Spleen (tissue), 11 donors: ENCODE data around the gene FBN2. TPM values are rescaled to one million over a fixed set of nuclear protein-coding genes. Genes with fewer than 3 reads are reported as not detected.

Source experiments
- DNase-seq: peaks from one replicate; pipeline ENCODE4 v3.0.0-alpha.2; 2020
- H3K27ac ChIP-seq, 8 donors: fragments of 200-600 bp; sonication (generic) in 7 of 8; 1 replicate in 4 of 8; 2 replicates in 4 of 8; pipeline versions ENCODE4 v1.5.0 to v1.8.0; 2016 to 2021; ENCODE audit warnings: inconsistent platforms in 4 of 8, mild to moderate bottlenecking in 4 of 8, moderate library complexity in 1 of 8
- H3K27me3 ChIP-seq, 7 donors: fragments of 200-600 bp; sonication (generic) in 6 of 7; replicated peaks in 1 of 7; 1 replicate in 4 of 7; 2 replicates in 3 of 7; pipeline versions ENCODE4 v1.5.0 to v1.8.0; 2016 to 2021; ENCODE audit warnings: inconsistent platforms in 3 of 7, mild to moderate bottlenecking in 1 of 7
- H3K36me3 ChIP-seq, 6 donors: fragments of 200-600 bp; sonication (generic) in 5 of 6; 1 replicate in 4 of 6; 2 replicates in 2 of 6; pipeline versions ENCODE4 v1.5.0 to v1.8.0; 2016 to 2021; ENCODE audit warnings: inconsistent platforms in 2 of 6
- H3K4me1 ChIP-seq, 6 donors: fragments of 200-600 bp; sonication (generic) in 5 of 6; 1 replicate in 3 of 6; 2 replicates in 3 of 6; pipeline versions ENCODE4 v1.5.0 to v1.8.0; 2016 to 2021; ENCODE audit warnings: inconsistent platforms in 3 of 6
- H3K4me3 ChIP-seq, 8 donors: fragments of 200-600 bp; sonication (generic) in 7 of 8; 1 replicate in 4 of 8; 2 replicates in 4 of 8; pipeline versions ENCODE4 v1.5.0 to v1.8.0; 2016 to 2021; ENCODE audit warnings: inconsistent platforms in 4 of 8, mild to moderate bottlenecking in 4 of 8, moderate library complexity in 2 of 8
- H3K9me3 ChIP-seq, 8 donors: fragments of 200-600 bp; sonication (generic) in 7 of 8; 1 replicate in 4 of 8; 2 replicates in 4 of 8; pipeline versions ENCODE4 v1.5.0 to v1.8.0; 2016 to 2021; ENCODE audit warnings: inconsistent platforms in 4 of 8
- CTCF ChIP-seq, 11 experiments: fragments of 200-600 bp in 7 of 11; fragments of 450-650 bp in 4 of 11; sonication (generic) in 4 of 11; IDR thresholded peaks in 8 of 11; conservative IDR thresholded peaks in 3 of 11; 1 replicate in 7 of 11; 2 replicates in 4 of 11; pipeline versions ENCODE4 v1.4.0 to v1.8.0; 2016 to 2021; ENCODE audit warnings: antibody characterized with exemption in 11 of 11, inconsistent platforms in 4 of 11, mild to moderate bottlenecking in 1 of 11
- POLR2A ChIP-seq, 3 donors: fragments of 450-650 bp; IDR thresholded peaks; one replicate each; pipeline ENCODE4 v1.5.1; 2017; ENCODE audit warnings: antibody characterized with exemption in 3 of 3, mild to moderate bottlenecking in 1 of 3
- POLR2AphosphoS5 ChIP-seq, 3 donors: sonication (generic); formaldehyde crosslinking; IDR thresholded peaks; one replicate each; pipeline ENCODE4 v1.5.1; 2017; ENCODE audit warnings: antibody characterized with exemption in 3 of 3
- WGBS, 5 donors: extraction: QIAGEN DNeasy Blood & Tissue Kit in 3 of 5; methylation state at CpG; one replicate each; pipeline versions ENCODE4 v1.1.5 to v1.1.7; 2013 to 2018; 5-methylcytosine and 5-hydroxymethylcytosine counted together
- intact Hi-C: fragments of 100-400 bp; cut with DNase I; formaldehyde crosslinking; loops from one replicate; pipeline ENCODE4 v1.15.0; 2023; ENCODE audit warnings: low total_unique reads
- polyA plus RNA-seq, 3 donors: library from polyadenylated mRNA; stranded (reverse); fragments of 200-250 nt; gene quantifications; one replicate each; pipeline ENCODE4 v1.2.1, GENCODE V29; 2013
- total RNA-seq, 7 donors: library from RNA; depleted of rRNA in 3 of 7; stranded (reverse); fragments of >200 nt in 3 of 7; fragmentation: NEBNext Ultra II Directional in 4 of 7; extraction: Animal tissue kit (Norgen Biotek cat#: 25700) in 4 of 7; gene quantifications; one replicate each; pipeline versions ENCODE4 v1.1.0 to v1.2.1, GENCODE V29; 2016 to 2021
- donor health status: healthy with polysubstance abuse.
- donor health status: DM: no; HTN: no; CAD: no; lungs with moderate emphysema.
- donor health status: DM: no; HTN: no; CAD: no.
- donor health status: Bipolar disorder and iron deficiency.
- donor health status: healthy.
- donor health status: DM: no; HTN: no; CAD: no.
- donor health status: DM: yes; HTN: yes; CAD: no.

FBN2 gene
- total and polyA plus RNA-seq, 10 donors, result 0.21 to 7.6 (median 2.6) TPM

GRCh38 chr5:128522336-128522735, 15.7 kb downstream of the FBN2 start:
- H3K9me3 ChIP-seq, result no peaks in the 10 kb centered on the region
- H3K4me3 ChIP-seq, result no peak overlapping the region
- DNase-seq, result no peak
- no peaks in the 10 kb centered on the region for H3K36me3 ChIP-seq
- H3K27me3 ChIP-seq, result no peaks in the 10 kb centered on the region
- no peak for TF ChIP-seq POLR2AphosphoS5 (IDR thresholded peaks at IDR 0.05)
- TF ChIP-seq POLR2A (IDR thresholded peaks at IDR 0.05), result no peak
- TF ChIP-seq CTCF (IDR thresholded peaks at IDR 0.05 in 8 of 11, conservative IDR thresholded peaks at IDR 0.05 in 3 of 11), result no peak
- 13 to 21% (median 17%) methylated on average over 5 of the region's 5 CpGs for WGBS, 5 donors
- intact Hi-C loops, result no loop called here
- no peaks in the 10 kb centered on the region for H3K4me1 ChIP-seq
- H3K27ac ChIP-seq, result no peak overlapping the region

- DNase-seq, result no peak
- TF ChIP-seq POLR2A (IDR thresholded peaks at IDR 0.05) (no peak), CTCF (IDR thresholded peaks at IDR 0.05 in 8 of 11, conservative IDR thresholded peaks at IDR 0.05 in 3 of 11) (no peak), POLR2AphosphoS5 (IDR thresholded peaks at IDR 0.05) (no peak)
- Histone ChIP-seq H3K4me3 (no peak overlapping the region), H3K27ac (no peak overlapping the region), H3K9me3 (no peaks in the 10 kb centered on the region), H3K36me3 (no peaks in the 10 kb centered on the region), H3K4me1 (no peaks in the 10 kb centered on the region), H3K27me3 (no peaks in the 10 kb centered on the region)
- intact Hi-C loops, result no loop called here
- WGBS, 5 donors, result 83 to 96% (median 84%) methylated on average over 1 of the region's 1 CpG
These were observed 18.2 kb downstream of the FBN2 start for GRCh38 chr5:128519827-128520226.

GRCh38 chr5:128516978-128517377, 21.1 kb downstream of the FBN2 start:
- no peaks in the 10 kb centered on the region for H3K27me3 ChIP-seq
- H3K9me3 ChIP-seq, result no peaks in the 10 kb centered on the region
- no peaks in the 10 kb centered on the region for H3K36me3 ChIP-seq
- DNase-seq, result no peak
- H3K4me3 ChIP-seq, result no peak overlapping the region
- intact Hi-C loops, result no loop called here
- 89 to 100% (median 92%) methylated on average over 1 of the region's 1 CpG for WGBS, 5 donors
- no peak for TF ChIP-seq POLR2A (IDR thresholded peaks at IDR 0.05)
- TF ChIP-seq POLR2AphosphoS5 (IDR thresholded peaks at IDR 0.05), result no peak
- no peak for TF ChIP-seq CTCF (IDR thresholded peaks at IDR 0.05 in 8 of 11, conservative IDR thresholded peaks at IDR 0.05 in 3 of 11)
- H3K4me1 ChIP-seq, result no peaks in the 10 kb centered on the region
- no peak overlapping the region for H3K27ac ChIP-seq

- Histone ChIP-seq H3K36me3 (no peaks in the 10 kb centered on the region), H3K4me3 (no peak overlapping the region), H3K27me3 (no peaks in the 10 kb centered on the region), H3K4me1 (no peaks in the 10 kb centered on the region), H3K9me3 (no peaks in the 10 kb centered on the region), H3K27ac (no peak overlapping the region)
- 3 to 27% (median 7%) methylated on average over 1 of the region's 1 CpG for WGBS, 5 donors
- DNase-seq, result no peak
- intact Hi-C loops, result no loop called here
- no peak for TF ChIP-seq CTCF (IDR thresholded peaks at IDR 0.05 in 8 of 11, conservative IDR thresholded peaks at IDR 0.05 in 3 of 11)
- TF ChIP-seq POLR2AphosphoS5 (IDR thresholded peaks at IDR 0.05), result no peak
- no peak for TF ChIP-seq POLR2A (IDR thresholded peaks at IDR 0.05)
These were observed 24.2 kb downstream of the FBN2 start for GRCh38 chr5:128513806-128514205.
